OCI-LY3 (cell line): ENCODE data around the gene ZPLD1.
A peak's percentile ranks its signal among the peaks of the same experiment; 100 is the strongest.

ENCODE experiments used
- H2AFZ ChIP-seq: fragments of 200-600, 300-600 bp; shearing (Covaris generic); 2 replicates; pipeline ENCODE4 v1.6.0; 2014; ENCODE audit warnings: antibody characterized with exemption, low read depth, low read length
- H3K27ac ChIP-seq: fragments of 200-600, 300-600 bp; sonication (generic); 2 replicates; pipeline ENCODE4 v1.5.1; 2014; ENCODE audit warnings: mild to moderate bottlenecking, low read length, moderate library complexity, mixed read lengths
- H3K27me3 ChIP-seq: fragments of 200-600, 300-600 bp; sonication (generic); 2 replicates; pipeline ENCODE4 v1.6.1; 2014; ENCODE audit warnings: low read depth, low read length, mixed read lengths
- H3K36me3 ChIP-seq: fragments of 200-600, 300-600 bp; sonication (generic); replicated peaks from 2 replicates; pipeline ENCODE3; 2014; ENCODE audit warnings: low read depth, low read length, mixed read lengths
- H3K4me1 ChIP-seq: fragments of 300-600, 200-600 bp; sonication (generic); 2 replicates; pipeline ENCODE4 v1.6.1; 2014; ENCODE audit warnings: low read length, mixed read lengths
- H3K4me2 ChIP-seq: fragments of 200-600, 300-600 bp; sonication (generic); 2 replicates; pipeline ENCODE4 v1.6.1; 2014; ENCODE audit warnings: low read length, mixed read lengths
- H3K4me3 ChIP-seq: fragments of 300-600, 200-600 bp; sonication (generic); 2 replicates; pipeline ENCODE4 v1.5.1; 2014; ENCODE audit warnings: antibody characterized with exemption, mild to moderate bottlenecking, low read length, moderate library complexity
- H3K79me2 ChIP-seq: fragments of 300-600, 200-600 bp; shearing (Covaris generic); 2 replicates; pipeline ENCODE4 v1.6.1; 2014; ENCODE audit warnings: mild to moderate bottlenecking, low read length, mixed read lengths
- H3K9ac ChIP-seq: fragments of 300-600, 200-600 bp; shearing (Covaris generic); 2 replicates; pipeline ENCODE4 v1.6.0; 2014; ENCODE audit warnings: mild to moderate bottlenecking, low read length, moderate library complexity
- H3K9me3 ChIP-seq: fragments of 200-600, 300-600 bp; shearing (Covaris generic); 2 replicates; pipeline ENCODE4 v1.6.1; 2014; ENCODE audit warnings: low read length, mixed read lengths; ENCODE audit not compliant: insufficient read depth
- H4K20me1 ChIP-seq: fragments of 200-600, 300-600 bp; sonication (generic); 2 replicates; pipeline ENCODE4 v1.6.1; 2016; ENCODE audit warnings: low read length, mixed read lengths; ENCODE audit not compliant: insufficient read depth
- CTCF ChIP-seq: fragments of 200-600, 300-600 bp; sonication (generic); IDR thresholded peaks from 2 replicates; pipeline ENCODE4 v1.5.1; 2014; ENCODE audit warnings: antibody characterized with exemption, low read length, low read depth
- EZH2phosphoT487 ChIP-seq: fragments of 200-600 bp; shearing (Covaris generic); IDR thresholded peaks from 2 replicates; pipeline ENCODE4 v1.6.1; 2018; ENCODE audit warnings: antibody characterized with exemption, mixed run types, low read depth

ZPLD1 gene

GRCh38 chr3:102466001-102466400, 31.2 kb downstream of the ZPLD1 start:
- Histone ChIP-seq H2AFZ (no peak overlapping the region), H3K27ac (no peak overlapping the region), H3K4me2 (no peak overlapping the region), H3K36me3 (no peaks in the 10 kb centered on the region), H4K20me1 (no peaks in the 10 kb centered on the region), H3K9me3 (no peaks in the 10 kb centered on the region), H3K27me3 (no peaks in the 10 kb centered on the region), H3K9ac (no peak overlapping the region), H3K4me3 (no peak overlapping the region), H3K4me1 (no peaks in the 10 kb centered on the region), H3K79me2 (no peaks in the 10 kb centered on the region)
- no peak for TF ChIP-seq EZH2phosphoT487
- TF ChIP-seq CTCF = peak; percentile 42

GRCh38 chr3:102470066-102470465, 35.3 kb downstream of the ZPLD1 start:
- H3K4me2 ChIP-seq = no peak overlapping the region
- H3K4me3 ChIP-seq = no peak overlapping the region
- no peaks in the 10 kb centered on the region for H3K4me1 ChIP-seq
- H3K79me2 ChIP-seq = no peaks in the 10 kb centered on the region
- no peaks in the 10 kb centered on the region for H4K20me1 ChIP-seq
- no peaks in the 10 kb centered on the region for H3K27me3 ChIP-seq
- no peak overlapping the region for H2AFZ ChIP-seq
- H3K36me3 ChIP-seq = no peaks in the 10 kb centered on the region
- H3K27ac ChIP-seq = no peak overlapping the region
- H3K9ac ChIP-seq = no peak overlapping the region
- no peaks in the 10 kb centered on the region for H3K9me3 ChIP-seq
- TF ChIP-seq CTCF (no peak), EZH2phosphoT487 (no peak)

DNA sequence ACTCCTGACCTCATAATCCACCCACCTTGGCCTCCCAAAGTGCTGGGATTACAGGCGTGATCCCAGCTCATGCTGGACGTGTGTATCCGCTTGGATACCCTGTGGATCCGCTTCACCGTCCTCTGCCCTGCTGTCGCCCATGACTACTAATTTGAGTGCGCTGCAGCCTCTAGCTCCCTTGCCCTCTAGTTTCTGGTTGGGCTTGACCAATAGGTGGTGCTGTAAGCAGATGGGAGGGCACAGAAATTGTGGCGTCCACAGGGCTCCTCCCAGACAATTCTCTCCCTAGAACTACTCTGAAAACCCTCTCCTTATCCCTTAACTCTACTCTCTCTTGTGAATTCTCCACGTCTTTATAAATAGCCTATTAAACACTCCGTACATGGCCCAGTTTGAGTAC, 36.2 kb downstream of the ZPLD1 start:
- no peak overlapping the region for H2AFZ ChIP-seq
- H3K4me1 ChIP-seq = no peaks in the 10 kb centered on the region
- no peak overlapping the region for H3K27ac ChIP-seq
- no peak overlapping the region for H3K9ac ChIP-seq
- no peaks in the 10 kb centered on the region for H3K27me3 ChIP-seq
- H3K9me3 ChIP-seq = no peaks in the 10 kb centered on the region
- H3K4me3 ChIP-seq = no peak overlapping the region
- H3K36me3 ChIP-seq = no peaks in the 10 kb centered on the region
- no peak overlapping the region for H3K4me2 ChIP-seq
- TF ChIP-seq CTCF (peak; percentile 18), EZH2phosphoT487 (no peak)
- no peaks in the 10 kb centered on the region for H4K20me1 ChIP-seq
- no peaks in the 10 kb centered on the region for H3K79me2 ChIP-seq

DNA sequence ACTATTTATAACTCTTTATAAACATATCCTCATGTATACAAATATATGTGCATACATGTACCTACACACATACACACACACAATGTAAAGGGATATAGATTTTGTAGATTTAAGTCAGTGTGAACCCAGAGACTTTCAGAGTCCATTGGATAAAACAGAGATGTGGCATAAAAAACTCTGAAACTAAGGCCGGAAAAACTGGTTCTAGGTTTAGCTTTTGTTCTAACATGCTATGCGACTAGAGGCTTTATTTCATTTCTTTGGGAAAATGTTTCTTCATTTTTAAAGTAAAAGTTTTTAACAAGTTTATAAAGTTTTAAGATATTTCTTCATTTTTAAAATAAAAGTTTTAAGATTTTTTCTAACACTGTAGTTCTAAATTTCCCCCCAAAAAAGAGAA, 36.7 kb downstream of the ZPLD1 start:
- Histone ChIP-seq H3K79me2 (no peaks in the 10 kb centered on the region), H2AFZ (no peak overlapping the region), H3K9ac (no peak overlapping the region), H3K9me3 (no peaks in the 10 kb centered on the region), H3K27ac (no peak overlapping the region), H3K4me2 (no peak overlapping the region), H3K36me3 (no peaks in the 10 kb centered on the region), H3K4me1 (no peaks in the 10 kb centered on the region), H3K4me3 (no peak overlapping the region), H3K27me3 (no peaks in the 10 kb centered on the region), H4K20me1 (no peaks in the 10 kb centered on the region)
- TF ChIP-seq EZH2phosphoT487 = no peak
- TF ChIP-seq CTCF = no peak
